Fibroblast of lung (primary cell): ENCODE data around the gene SERPINA9.

ENCODE experiments used
- EZH2 ChIP-seq: IDR thresholded peaks from 2 replicates; pipeline ENCODE4 v1.5.1; 2012; ENCODE audit warnings: low read length, control low read depth, mild to moderate bottlenecking; ENCODE audit errors: missing control alignments
- TF ChIP-seq, protein P1 (sequence below), 2 donors: IDR thresholded peaks in 1 of 2; conservative IDR thresholded peaks in 1 of 2; 1 replicate in 1 of 2; 2 replicates in 1 of 2; pipeline ENCODE4 v1.5.1; 2011 to 2012; ENCODE audit warnings: low read length in 2 of 2, control low read depth in 1 of 2, inconsistent platforms in 1 of 2, low read depth in 1 of 2, mild to moderate bottlenecking in 1 of 2

DNA sequence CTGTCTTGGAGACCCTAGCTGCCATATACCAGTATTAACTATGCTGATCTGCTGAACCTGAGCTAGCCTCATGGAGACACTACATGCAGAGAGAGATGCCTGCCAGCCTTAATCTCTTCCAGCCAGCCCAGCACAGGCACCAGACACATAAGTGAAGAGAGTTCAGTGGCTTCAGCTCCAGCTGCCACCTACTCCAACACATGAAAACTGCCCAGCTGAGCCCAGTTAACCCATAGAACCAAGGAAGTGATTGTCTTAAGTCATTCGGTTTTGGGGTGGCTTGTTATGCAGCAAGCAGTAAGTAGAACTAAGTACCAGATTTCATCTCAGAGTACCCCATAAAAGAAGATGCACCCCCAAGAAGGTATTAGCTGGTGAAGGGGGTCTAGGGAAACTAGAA, 31.0 kb downstream of the SERPINA9 start:
- TF ChIP-seq, protein P1, sequence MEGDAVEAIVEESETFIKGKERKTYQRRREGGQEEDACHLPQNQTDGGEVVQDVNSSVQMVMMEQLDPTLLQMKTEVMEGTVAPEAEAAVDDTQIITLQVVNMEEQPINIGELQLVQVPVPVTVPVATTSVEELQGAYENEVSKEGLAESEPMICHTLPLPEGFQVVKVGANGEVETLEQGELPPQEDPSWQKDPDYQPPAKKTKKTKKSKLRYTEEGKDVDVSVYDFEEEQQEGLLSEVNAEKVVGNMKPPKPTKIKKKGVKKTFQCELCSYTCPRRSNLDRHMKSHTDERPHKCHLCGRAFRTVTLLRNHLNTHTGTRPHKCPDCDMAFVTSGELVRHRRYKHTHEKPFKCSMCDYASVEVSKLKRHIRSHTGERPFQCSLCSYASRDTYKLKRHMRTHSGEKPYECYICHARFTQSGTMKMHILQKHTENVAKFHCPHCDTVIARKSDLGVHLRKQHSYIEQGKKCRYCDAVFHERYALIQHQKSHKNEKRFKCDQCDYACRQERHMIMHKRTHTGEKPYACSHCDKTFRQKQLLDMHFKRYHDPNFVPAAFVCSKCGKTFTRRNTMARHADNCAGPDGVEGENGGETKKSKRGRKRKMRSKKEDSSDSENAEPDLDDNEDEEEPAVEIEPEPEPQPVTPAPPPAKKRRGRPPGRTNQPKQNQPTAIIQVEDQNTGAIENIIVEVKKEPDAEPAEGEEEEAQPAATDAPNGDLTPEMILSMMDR (conservative IDR thresholded peaks at IDR 0.05 in 1 of 2, IDR thresholded peaks at IDR 0.05 in 1 of 2; ENCODE audit: low read depth in 1 of 2, low read length in 2 of 2) = no peak
- TF ChIP-seq EZH2 = no peak
